WI38 (cell line): ENCODE data around the gene PILRA.
"Not testable (repeated sequence)": the region's sequence is repeated elsewhere in the genome, so short reads cannot be mapped to it uniquely, and the experiment has no call there.

ENCODE experiments used
- H3K4me3 ChIP-seq: 2 replicates; pipeline ENCODE4 v1.5.1; 2011; ENCODE audit warnings: low read depth, mild to moderate bottlenecking, control low read depth, low read length
- CTCF ChIP-seq: IDR thresholded peaks from 2 replicates; pipeline ENCODE4 v1.5.1; 2012; ENCODE audit warnings: low read depth, mild to moderate bottlenecking, control low read depth, low read length

The PILRA gene

GRCh38 chr7:100373261-100373831 is at the start of gene PILRA:
PILRA (plus strand) TSS chr7:100373487; CDS start chr7:100373657, 170 bp downstream.
- no peak within 1 kb of the TSS for H3K4me3 ChIP-seq
- TF ChIP-seq CTCF, result no peak

DNA sequence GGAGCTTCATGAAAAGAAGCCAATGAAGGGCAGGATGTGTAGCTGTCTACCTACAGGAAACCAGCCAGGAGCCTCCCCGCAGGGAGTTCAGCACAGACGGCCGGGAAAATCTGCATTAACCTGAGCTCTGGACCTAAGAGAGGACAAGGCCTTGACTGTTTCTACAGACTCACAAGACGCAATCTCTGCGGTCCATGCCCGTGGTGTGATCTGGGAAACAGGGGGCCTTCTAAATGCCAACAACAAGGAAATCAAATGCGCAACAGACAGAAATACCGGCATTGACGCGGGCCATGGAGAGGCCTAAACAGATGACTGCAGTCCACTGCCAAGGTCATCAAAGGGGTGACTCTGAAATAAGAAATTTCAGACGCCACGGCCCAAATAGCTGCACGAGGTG is 49.1 kb upstream of the PILRA start:
- not testable (repeated sequence) for H3K4me3 ChIP-seq

- H3K4me3 ChIP-seq, result not testable (repeated sequence)
These were observed 47.6 kb upstream of the PILRA start for GRCh38 chr7:100325671-100326070.

- H3K4me3 ChIP-seq, result not testable (repeated sequence)
These were observed 46.4 kb upstream of the PILRA start for GRCh38 chr7:100326914-100327313.

GRCh38 chr7:100335566-100336466 is 37.5 kb upstream of the PILRA start:
- H3K4me3 ChIP-seq, result peak overlapping the region; percentile 70

DNA sequence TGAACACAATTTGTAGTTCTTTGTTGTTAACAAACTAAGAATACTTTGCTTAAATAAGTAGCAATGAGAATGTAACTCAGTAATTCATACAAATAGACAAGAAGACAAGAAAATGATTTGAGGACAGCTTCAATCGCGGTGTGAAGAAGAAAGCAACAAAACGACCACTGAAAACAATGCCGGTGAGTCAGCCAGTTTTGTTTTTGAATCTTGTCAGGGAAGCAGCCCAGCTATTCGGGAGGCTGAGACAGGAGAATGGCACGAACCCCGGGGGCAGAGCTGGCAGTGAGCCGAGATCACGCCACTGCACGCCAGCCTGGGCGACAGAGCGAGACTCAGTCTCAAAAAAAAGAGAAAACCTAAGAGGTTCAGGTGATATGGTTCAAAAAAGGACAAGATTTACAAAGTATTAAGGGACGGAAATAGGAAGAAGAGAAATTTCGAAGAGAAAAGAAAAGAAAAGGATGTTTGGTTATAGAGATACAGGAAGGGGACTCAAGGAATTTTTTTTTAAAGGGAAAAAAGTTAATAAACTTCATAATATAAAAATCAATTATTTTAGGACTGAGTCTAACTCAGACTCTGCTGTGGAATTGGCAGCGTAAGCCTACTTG is 35.1 kb upstream of the PILRA start:
- not testable (repeated sequence) for H3K4me3 ChIP-seq

- not testable (repeated sequence) for H3K4me3 ChIP-seq
These were observed 32.0 kb upstream of the PILRA start for GRCh38 chr7:100341286-100341685.

- no peak for TF ChIP-seq CTCF
- no peak overlapping the region for H3K4me3 ChIP-seq
These were observed 30.5 kb upstream of the PILRA start for GRCh38 chr7:100342765-100343164.

- H3K4me3 ChIP-seq, result not testable (repeated sequence)
These were observed 29.1 kb upstream of the PILRA start for GRCh38 chr7:100344124-100344559.

DNA sequence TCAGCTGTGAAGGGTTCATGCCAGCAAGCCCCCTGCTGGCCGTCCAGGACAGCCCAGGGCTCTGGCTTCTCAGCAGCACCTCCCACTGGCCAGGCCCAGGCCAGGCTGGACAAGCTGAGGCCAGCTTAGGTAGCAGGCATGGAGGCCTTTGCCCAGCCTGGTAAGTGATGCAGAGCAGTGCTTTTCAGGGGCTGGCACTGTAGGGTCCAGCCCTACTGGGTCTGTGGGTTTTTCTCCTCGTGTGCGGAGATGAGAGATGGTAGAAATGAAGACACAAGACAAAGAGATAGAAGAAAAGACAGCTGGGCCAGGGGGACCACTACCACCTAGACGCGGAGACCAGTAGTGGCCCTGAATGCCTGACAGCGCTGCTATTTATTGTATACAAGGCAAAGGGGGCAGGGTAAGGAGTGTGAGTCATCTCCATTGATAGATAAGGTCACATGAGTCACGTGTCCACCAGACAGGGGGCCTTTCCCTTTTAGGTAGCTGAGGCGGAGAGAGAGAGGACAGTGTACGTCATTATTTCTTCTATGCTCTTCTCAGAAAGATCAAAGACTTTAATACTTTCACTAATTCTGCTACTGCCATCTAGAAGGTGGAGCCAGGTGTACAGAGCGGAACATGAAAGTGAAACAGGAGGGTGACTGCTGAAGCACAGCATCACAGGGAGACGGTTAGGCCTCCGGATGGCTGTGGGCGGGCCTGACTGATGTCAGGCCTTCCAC is 28.6 kb upstream of the PILRA start:
- 0 out of 2 replicates have a peak, but pooled peaks have one; percentile 38 for TF ChIP-seq CTCF
- not testable (repeated sequence) for H3K4me3 ChIP-seq

DNA sequence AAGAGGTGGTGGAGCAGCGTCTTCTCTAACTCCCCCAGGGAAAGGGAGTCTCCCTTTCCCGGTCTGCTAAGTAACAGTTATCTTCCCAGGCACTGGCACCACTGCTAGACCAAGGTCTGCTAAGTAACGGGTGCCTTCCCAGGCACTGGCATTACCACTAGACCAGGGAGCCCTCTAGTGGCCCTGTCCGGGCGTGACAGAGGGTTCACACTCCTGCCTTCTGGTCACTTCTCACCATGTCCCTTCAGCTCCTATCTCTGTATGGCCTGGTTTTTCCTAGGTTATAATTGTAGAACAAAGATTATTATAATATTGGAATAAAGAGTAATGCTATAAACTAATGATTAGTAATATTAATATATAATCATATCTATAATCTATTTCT is 28.0 kb upstream of the PILRA start:
- not testable (repeated sequence) for H3K4me3 ChIP-seq
